Central memory CD8-positive, alpha-beta T cell (primary cell): ENCODE measurements around the gene TMPRSS9.
A peak's percentile ranks its signal among the peaks of the same experiment; 100 is the strongest.
"Not testable (repeated sequence)": the region's sequence is repeated elsewhere in the genome, so short reads cannot be mapped to it uniquely, and the experiment has no call there.

ENCODE experiments used
- ATAC-seq: fragments of 150-1000 bp; cut with Tn5 transposase; replicated peaks from 2 replicates; pipeline ENCODE4 v1.10.0; 2022; ENCODE audit warnings: mild to moderate bottlenecking, moderate FRiP score, moderate number of reproducible peaks; ENCODE audit not compliant: poor library complexity, severe bottlenecking; ENCODE audit errors: extremely low read depth
- DNase-seq, 2 donors: peaks; one replicate each; pipeline ENCODE4 v3.0.0; 2021; ENCODE audit warnings: low spot score in 2 of 2
- H3K27ac Mint-ChIP-seq: one replicate; pipeline ENCODE4 v1.8.0; 2022; ENCODE audit warnings: low read depth, mild to moderate bottlenecking, moderate library complexity, mixed read lengths
- H3K27me3 Mint-ChIP-seq: one replicate; pipeline ENCODE4 v1.8.0; 2022; ENCODE audit warnings: mixed read lengths
- H3K36me3 Mint-ChIP-seq: one replicate; pipeline ENCODE4 v1.8.0; 2022; ENCODE audit warnings: mild to moderate bottlenecking, moderate library complexity, mixed read lengths; ENCODE audit not compliant: insufficient read depth
- H3K4me1 Mint-ChIP-seq: one replicate; pipeline ENCODE4 v1.8.0; 2022; ENCODE audit warnings: mixed read lengths
- H3K4me3 Mint-ChIP-seq: one replicate; pipeline ENCODE4 v1.8.0; 2022; ENCODE audit warnings: mild to moderate bottlenecking, moderate library complexity, mixed read lengths
- H3K9me3 Mint-ChIP-seq: one replicate; pipeline ENCODE4 v1.8.0; 2022; ENCODE audit warnings: mixed read lengths

The TMPRSS9 gene

DNA sequence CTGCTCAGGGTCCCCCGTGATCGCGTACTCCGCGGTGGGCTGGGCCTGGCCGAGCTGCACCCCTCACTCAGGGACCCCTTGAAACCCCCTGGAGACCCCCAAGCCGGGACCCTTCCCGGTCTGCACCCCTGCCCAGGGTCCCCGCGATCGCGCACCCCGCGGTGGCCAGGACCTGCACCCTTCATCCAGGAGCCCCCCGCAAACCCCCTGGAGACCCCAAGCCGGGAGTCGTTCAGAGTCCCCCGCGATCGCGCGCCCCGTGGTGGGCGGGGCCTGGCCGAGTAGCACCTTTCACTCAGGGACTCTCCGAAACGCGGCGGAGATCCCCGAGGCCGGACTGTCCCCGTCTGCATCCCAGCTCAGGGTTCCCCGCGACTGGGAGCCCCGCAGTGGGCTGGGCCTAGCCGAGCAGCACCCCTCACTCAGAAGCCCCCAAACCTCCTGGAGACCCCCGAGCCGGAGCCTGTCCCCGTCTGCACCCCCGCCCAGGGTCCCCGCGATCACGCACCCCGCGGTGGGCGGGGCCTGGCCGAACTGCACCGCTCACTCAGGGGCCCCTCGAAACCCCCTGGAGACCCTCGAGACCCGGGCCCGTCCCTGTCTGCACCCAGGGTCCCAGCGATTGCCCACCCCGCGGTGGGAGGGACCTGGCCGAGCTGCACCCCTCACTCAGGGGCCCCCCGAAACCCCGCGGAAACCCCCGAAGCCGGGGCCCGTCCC lies 95.9 kb downstream of the TMPRSS9 start:
- no peaks in the 10 kb centered on the region for H3K27me3 Mint-ChIP-seq
- H3K4me3 Mint-ChIP-seq, result peak overlapping the region; percentile 77
- no peaks in the 10 kb centered on the region for H3K9me3 Mint-ChIP-seq
- no peaks in the 10 kb centered on the region for H3K36me3 Mint-ChIP-seq
- DNase-seq, result peak in 1 of 2 donors; percentile 29
- peak; percentile 47 for ATAC-seq
- H3K4me1 Mint-ChIP-seq, result peaks cover 22% of the 10 kb centered on the region
- H3K27ac Mint-ChIP-seq, result peak overlapping the region; percentile 85

- H3K27ac Mint-ChIP-seq, result peak overlapping the region; percentile 85
- peak overlapping the region; percentile 77 for H3K4me3 Mint-ChIP-seq
- H3K4me1 Mint-ChIP-seq, result peaks cover 27% of the 10 kb centered on the region
Observed at GRCh38 chr19:2457394-2458037, 97.5 kb downstream of the TMPRSS9 start.

GRCh38 chr19:2458054-2458453 lies 98.0 kb downstream of the TMPRSS9 start:
- no peaks in the 10 kb centered on the region for H3K9me3 Mint-ChIP-seq

More at GRCh38 chr19:2457394-2458037, 97.5 kb downstream of the TMPRSS9 start:
- Mint-ChIP-seq H3K9me3 (no peaks in the 10 kb centered on the region), H3K36me3 (no peaks in the 10 kb centered on the region), H3K27me3 (no peaks in the 10 kb centered on the region)
- DNase-seq, result no peak
- no peak for ATAC-seq

DNA sequence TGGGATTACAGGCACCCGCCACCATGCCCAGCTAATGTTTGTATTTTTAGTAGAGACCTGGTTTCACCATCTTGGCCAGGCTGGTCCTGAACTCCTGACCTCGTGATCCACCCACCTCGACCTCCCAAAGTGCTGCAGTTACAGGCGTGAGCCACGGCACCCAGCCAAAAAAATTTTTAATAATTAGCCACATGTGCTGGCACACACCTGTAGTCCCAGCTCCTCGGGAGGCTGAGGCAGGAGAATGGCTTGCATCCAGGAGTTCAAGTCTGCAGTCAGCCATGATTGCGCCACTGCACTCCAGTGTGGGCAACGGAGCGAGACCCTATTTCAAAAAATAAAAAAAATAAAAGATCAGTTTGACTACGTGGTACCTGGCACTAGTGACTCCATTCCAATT lies 98.7 kb downstream of the TMPRSS9 start:
- not testable (repeated sequence) for H3K27me3 Mint-ChIP-seq, H3K9me3 Mint-ChIP-seq, H3K36me3 Mint-ChIP-seq, ATAC-seq, DNase-seq, H3K27ac Mint-ChIP-seq, H3K4me3 Mint-ChIP-seq
- peaks cover 27% of the 10 kb centered on the region for H3K4me1 Mint-ChIP-seq

More at GRCh38 chr19:2458054-2458453, 98.0 kb downstream of the TMPRSS9 start:
- no peaks in the 10 kb centered on the region for H3K36me3 Mint-ChIP-seq
- DNase-seq (no peak), ATAC-seq (no peak)
- peaks cover 27% of the 10 kb centered on the region for H3K4me1 Mint-ChIP-seq
- no peaks in the 10 kb centered on the region for H3K27me3 Mint-ChIP-seq
- no peak overlapping the region for H3K4me3 Mint-ChIP-seq
- H3K27ac Mint-ChIP-seq, result no peak overlapping the region

- no peak for DNase-seq
- no peaks in the 10 kb centered on the region for H3K9me3 Mint-ChIP-seq
- H3K27me3 Mint-ChIP-seq, result no peaks in the 10 kb centered on the region
- ATAC-seq, result no peak
- H3K27ac Mint-ChIP-seq, result no peak overlapping the region
- H3K4me1 Mint-ChIP-seq, result peaks cover 16% of the 10 kb centered on the region
- no peaks in the 10 kb centered on the region for H3K36me3 Mint-ChIP-seq
- H3K4me3 Mint-ChIP-seq, result no peak overlapping the region
Observed at GRCh38 chr19:2460245-2460644, 100.2 kb downstream of the TMPRSS9 start.

DNA sequence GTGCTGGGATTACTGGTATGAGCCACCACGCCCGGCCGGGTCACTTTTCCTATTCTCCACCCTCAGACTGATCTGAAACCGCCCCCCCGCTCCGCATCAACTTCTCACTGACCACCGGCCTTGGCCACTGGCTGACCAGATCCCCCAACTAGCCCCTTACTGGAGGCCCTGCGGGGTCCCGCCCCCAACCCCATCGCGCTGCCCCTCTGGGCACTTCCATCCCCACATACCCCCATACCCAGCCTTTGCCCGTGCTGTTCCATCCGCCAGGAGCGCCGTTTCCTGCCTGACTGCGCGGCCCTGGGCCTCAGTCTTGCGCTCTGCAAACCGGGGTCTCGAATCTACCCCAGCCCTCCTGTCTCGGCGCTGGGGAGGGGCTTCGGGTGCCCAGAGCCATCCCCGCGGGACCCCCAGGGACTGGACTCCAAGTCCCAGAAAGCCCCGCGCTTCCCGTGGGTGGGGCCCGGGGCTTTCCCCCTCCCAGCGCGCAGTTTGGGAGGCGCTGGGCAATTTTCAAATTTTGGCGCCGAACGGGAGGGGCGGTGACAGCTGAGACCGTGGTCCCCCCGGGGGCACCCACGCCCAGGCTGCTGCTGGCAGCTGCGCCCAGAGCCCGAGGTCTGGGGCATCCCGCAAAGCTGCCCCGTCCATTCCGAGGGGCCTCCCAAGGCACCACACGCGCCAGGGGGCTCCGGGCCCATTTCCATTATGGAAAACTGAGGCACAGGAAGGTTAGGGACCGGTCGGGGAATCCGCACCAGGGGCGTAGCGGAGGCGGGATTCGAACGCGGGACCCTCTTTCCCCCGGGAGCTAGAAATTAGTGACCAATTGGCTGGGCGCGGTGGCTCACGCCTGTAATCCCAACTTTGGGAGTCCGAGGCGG lies 101.9 kb downstream of the TMPRSS9 start:
- no peak for DNase-seq
- peak overlapping the region; percentile 51 for H3K27ac Mint-ChIP-seq
- no peaks in the 10 kb centered on the region for H3K9me3 Mint-ChIP-seq
- no peak for ATAC-seq
- H3K27me3 Mint-ChIP-seq, result no peaks in the 10 kb centered on the region
- H3K4me3 Mint-ChIP-seq, result peak overlapping the region; percentile 71
- no peaks in the 10 kb centered on the region for H3K36me3 Mint-ChIP-seq
- H3K4me1 Mint-ChIP-seq, result peaks cover 11% of the 10 kb centered on the region

- Mint-ChIP-seq H3K4me1 (peaks cover 5% of the 10 kb centered on the region), H3K36me3 (no peaks in the 10 kb centered on the region), H3K27ac (no peak overlapping the region), H3K9me3 (no peaks in the 10 kb centered on the region), H3K27me3 (no peaks in the 10 kb centered on the region), H3K4me3 (no peak overlapping the region)
- no peak for ATAC-seq
- no peak for DNase-seq
Observed at GRCh38 chr19:2462635-2463421, 102.8 kb downstream of the TMPRSS9 start.

DNA sequence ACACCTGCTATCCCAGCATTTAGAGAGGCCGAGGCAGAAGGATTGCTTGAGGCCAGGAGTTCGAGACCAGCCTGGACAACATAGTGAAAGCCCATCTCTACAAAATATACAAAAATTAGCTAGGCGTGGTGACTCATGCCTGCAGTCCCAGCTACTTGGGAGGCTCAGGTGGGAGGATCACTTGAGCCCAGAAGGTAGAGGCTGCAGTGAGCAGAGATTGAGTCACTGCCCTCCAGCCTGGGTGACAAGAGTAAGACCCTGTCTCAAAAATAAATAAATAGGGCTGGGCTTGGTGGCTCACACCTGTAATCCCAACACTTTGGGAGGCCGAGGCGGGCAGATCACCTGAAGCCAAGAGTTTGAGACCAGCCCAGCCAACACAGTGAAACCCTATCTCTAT lies 103.6 kb downstream of the TMPRSS9 start:
- not testable (repeated sequence) for H3K4me3 Mint-ChIP-seq, H3K9me3 Mint-ChIP-seq, H3K27me3 Mint-ChIP-seq, H3K4me1 Mint-ChIP-seq, H3K36me3 Mint-ChIP-seq, DNase-seq, H3K27ac Mint-ChIP-seq, ATAC-seq

GRCh38 chr19:2464389-2464788 lies 104.3 kb downstream of the TMPRSS9 start:
- no peaks in the 10 kb centered on the region for H3K9me3 Mint-ChIP-seq
- H3K4me1 Mint-ChIP-seq, result peaks cover 5% of the 10 kb centered on the region
- no peaks in the 10 kb centered on the region for H3K27me3 Mint-ChIP-seq
- no peaks in the 10 kb centered on the region for H3K36me3 Mint-ChIP-seq
- DNase-seq (no peak), ATAC-seq (no peak)
- no peak overlapping the region for H3K4me3 Mint-ChIP-seq
- H3K27ac Mint-ChIP-seq, result no peak overlapping the region

- H3K4me3 Mint-ChIP-seq, result no peak overlapping the region
- no peaks in the 10 kb centered on the region for H3K9me3 Mint-ChIP-seq
- H3K36me3 Mint-ChIP-seq, result no peaks in the 10 kb centered on the region
- no peaks in the 10 kb centered on the region for H3K27me3 Mint-ChIP-seq
- ATAC-seq (no peak), DNase-seq (no peak)
- H3K4me1 Mint-ChIP-seq, result no peaks in the 10 kb centered on the region
- H3K27ac Mint-ChIP-seq, result no peak overlapping the region
Observed at GRCh38 chr19:2468596-2468995, 108.5 kb downstream of the TMPRSS9 start.

- Mint-ChIP-seq H3K4me3 (no peak overlapping the region), H3K27ac (no peak overlapping the region), H3K36me3 (no peaks in the 10 kb centered on the region)
Observed at GRCh38 chr19:2469102-2469914, 109.2 kb downstream of the TMPRSS9 start.

More at GRCh38 chr19:2469102-2469914, 109.2 kb downstream of the TMPRSS9 start:
- Mint-ChIP-seq H3K9me3 (no peaks in the 10 kb centered on the region), H3K27me3 (no peaks in the 10 kb centered on the region), H3K4me1 (no peaks in the 10 kb centered on the region)
- ATAC-seq, result no peak
- DNase-seq, result no peak
